ENCODE data around the gene MIER1.

Gene MIER1

GRCh38 chr1:66917476-66917875 is 7.3 kb upstream of the MIER1 start:
- H3K4me2 ChIP-seq (ENCODE audit: low read depth, low read length), result no peak overlapping the region
- H3K79me2 ChIP-seq (ENCODE audit: low read length), result no peaks in the 10 kb centered on the region
- no peaks in the 10 kb centered on the region for H3F3A ChIP-seq (ENCODE audit: insufficient read depth, low read length)
- DNase-seq, result no peak
- H3K9ac ChIP-seq (ENCODE audit: low read length), result no peak overlapping the region
- H4K20me1 ChIP-seq (ENCODE audit: insufficient read depth, low read length), result no peaks in the 10 kb centered on the region
- no peaks in the 10 kb centered on the region for H3K27me3 ChIP-seq (replicated peaks; ENCODE audit: insufficient read depth, low read length)
- no peak overlapping the region for H3K27ac ChIP-seq (ENCODE audit: low read length)
- H3K9me2 ChIP-seq (replicated peaks; ENCODE audit: insufficient read depth, low read length), result no peaks in the 10 kb centered on the region
- no peaks in the 10 kb centered on the region for H3K9me3 ChIP-seq (replicated peaks; ENCODE audit: insufficient read depth, low read length)
- H3K4me3 ChIP-seq (ENCODE audit: low read length), result no peak overlapping the region
- H3K4me1 ChIP-seq (ENCODE audit: low read length), result no peaks in the 10 kb centered on the region
- H3K36me3 ChIP-seq (replicated peaks; ENCODE audit: insufficient read depth, low read length), result no peaks in the 10 kb centered on the region
- TF ChIP-seq CTCF (IDR thresholded peaks at IDR 0.05; ENCODE audit: low read length), result no peak
- TF ChIP-seq EZH2 (optimal IDR thresholded peaks at IDR 0.05; ENCODE audit: low read depth, low read length), result no peak
- TF ChIP-seq EZH2phosphoT487 (IDR thresholded peaks at IDR 0.05; ENCODE audit: low read length), result no peak
- no peak overlapping the region for H2AFZ ChIP-seq (ENCODE audit: low read length)

DNA sequence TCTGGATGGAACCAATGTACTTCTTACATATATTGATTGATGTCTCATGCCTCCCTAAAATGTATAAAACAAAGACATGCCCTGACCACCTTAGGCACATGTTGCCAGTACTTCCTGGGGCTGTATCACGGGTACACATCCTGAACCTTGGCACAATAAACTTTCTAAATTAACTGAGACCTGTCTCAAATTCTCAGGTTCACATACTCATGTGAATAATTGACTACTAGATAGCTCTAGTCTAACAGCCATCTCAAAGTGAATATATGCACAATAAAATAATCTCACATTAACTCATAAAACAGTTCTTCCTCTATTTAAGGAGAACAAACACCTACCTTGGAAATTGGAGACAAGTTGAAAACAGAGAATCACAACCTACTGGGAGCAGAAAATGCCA is 5.7 kb upstream of the MIER1 start:
- Histone ChIP-seq H3K9ac (ENCODE audit: low read length) (no peak overlapping the region), H4K20me1 (ENCODE audit: insufficient read depth, low read length) (no peaks in the 10 kb centered on the region), H3K4me1 (ENCODE audit: low read length) (0 out of 2 replicates have a peak, but pooled peaks cover 6% of the 10 kb centered on the region), H3K4me3 (ENCODE audit: low read length) (no peak overlapping the region), H3K36me3 (replicated peaks; ENCODE audit: insufficient read depth, low read length) (no peaks in the 10 kb centered on the region), H3K9me3 (replicated peaks; ENCODE audit: insufficient read depth, low read length) (no peaks in the 10 kb centered on the region), H3K4me2 (ENCODE audit: low read depth, low read length) (no peak overlapping the region), H3K27me3 (replicated peaks; ENCODE audit: insufficient read depth, low read length) (no peaks in the 10 kb centered on the region), H3K79me2 (ENCODE audit: low read length) (peaks cover 8% of the 10 kb centered on the region), H2AFZ (ENCODE audit: low read length) (no peak overlapping the region), H3K27ac (ENCODE audit: low read length) (no peak overlapping the region), H3K9me2 (replicated peaks; ENCODE audit: insufficient read depth, low read length) (no peaks in the 10 kb centered on the region), H3F3A (ENCODE audit: insufficient read depth, low read length) (no peaks in the 10 kb centered on the region)
- no peak for DNase-seq
- TF ChIP-seq EZH2 (optimal IDR thresholded peaks at IDR 0.05; ENCODE audit: low read depth, low read length), result no peak

- Histone ChIP-seq H3K9me2 (replicated peaks; ENCODE audit: insufficient read depth, low read length) (no peaks in the 10 kb centered on the region), H4K20me1 (ENCODE audit: insufficient read depth, low read length) (no peaks in the 10 kb centered on the region), H3K9me3 (replicated peaks; ENCODE audit: insufficient read depth, low read length) (no peaks in the 10 kb centered on the region), H3K36me3 (replicated peaks; ENCODE audit: insufficient read depth, low read length) (no peaks in the 10 kb centered on the region), H3K79me2 (ENCODE audit: low read length) (peaks cover 8% of the 10 kb centered on the region), H2AFZ (ENCODE audit: low read length) (no peak overlapping the region), H3K9ac (ENCODE audit: low read length) (no peak overlapping the region), H3K27ac (ENCODE audit: low read length) (no peak overlapping the region), H3K4me3 (ENCODE audit: low read length) (no peak overlapping the region), H3K4me1 (ENCODE audit: low read length) (0 out of 2 replicates have a peak, but pooled peaks cover 6% of the 10 kb centered on the region), H3K27me3 (replicated peaks; ENCODE audit: insufficient read depth, low read length) (no peaks in the 10 kb centered on the region), H3K4me2 (ENCODE audit: low read depth, low read length) (no peak overlapping the region), H3F3A (ENCODE audit: insufficient read depth, low read length) (no peaks in the 10 kb centered on the region)
- no peak for DNase-seq
- TF ChIP-seq EZH2phosphoT487 (IDR thresholded peaks at IDR 0.05; ENCODE audit: low read length) (no peak), CTCF (IDR thresholded peaks at IDR 0.05; ENCODE audit: low read length) (no peak)
These were observed 5.0 kb upstream of the MIER1 start for GRCh38 chr1:66919828-66920227.

DNA sequence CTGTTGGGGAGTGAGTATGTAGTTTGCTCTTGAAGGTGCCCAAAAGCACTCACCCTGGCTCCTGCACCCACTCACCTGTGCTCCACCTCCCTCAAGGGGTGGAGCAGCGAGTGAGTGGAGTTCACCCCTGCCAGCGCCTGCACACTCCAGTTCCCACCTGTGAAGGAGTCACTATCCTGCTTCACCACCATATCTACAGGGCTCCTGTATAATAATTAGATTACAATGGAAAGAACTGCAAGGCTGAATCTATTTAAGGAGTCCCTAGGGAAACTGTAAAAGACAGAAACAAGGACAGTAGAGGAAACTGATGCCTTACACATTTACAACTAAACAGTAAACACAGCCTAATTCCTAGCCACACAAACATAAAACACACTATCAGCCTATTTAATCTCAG is 4.2 kb upstream of the MIER1 start:
- Histone ChIP-seq H3F3A (ENCODE audit: insufficient read depth, low read length) (peaks cover 5% of the 10 kb centered on the region), H2AFZ (ENCODE audit: low read length) (no peak overlapping the region), H3K9me3 (replicated peaks; ENCODE audit: insufficient read depth, low read length) (no peaks in the 10 kb centered on the region), H3K4me2 (ENCODE audit: low read depth, low read length) (no peak overlapping the region), H4K20me1 (ENCODE audit: insufficient read depth, low read length) (no peaks in the 10 kb centered on the region), H3K27ac (ENCODE audit: low read length) (no peak overlapping the region), H3K79me2 (ENCODE audit: low read length) (peaks cover 12% of the 10 kb centered on the region), H3K4me1 (ENCODE audit: low read length) (0 out of 2 replicates have a peak, but pooled peaks cover 6% of the 10 kb centered on the region), H3K9ac (ENCODE audit: low read length) (no peak overlapping the region), H3K4me3 (ENCODE audit: low read length) (no peak overlapping the region), H3K36me3 (replicated peaks; ENCODE audit: insufficient read depth, low read length) (no peaks in the 10 kb centered on the region), H3K27me3 (replicated peaks; ENCODE audit: insufficient read depth, low read length) (no peaks in the 10 kb centered on the region), H3K9me2 (replicated peaks; ENCODE audit: insufficient read depth, low read length) (no peaks in the 10 kb centered on the region)
- DNase-seq, result no peak
- no peak for TF ChIP-seq EZH2 (optimal IDR thresholded peaks at IDR 0.05; ENCODE audit: low read depth, low read length)
- TF ChIP-seq EZH2phosphoT487 (IDR thresholded peaks at IDR 0.05; ENCODE audit: low read length), result no peak
- TF ChIP-seq CTCF (IDR thresholded peaks at IDR 0.05; ENCODE audit: low read length), result no peak

Measured in MM.1S (cell line).